WTC11 (cell line): ENCODE results near the gene FCN1. TPM values are rescaled to one million over a fixed set of nuclear protein-coding genes. Genes with fewer than 3 reads are reported as not detected.

Source experiments
- ATAC-seq: fragments of 200-7000 bp; cut with Tn5 transposase; 2 replicates; pipeline ENCODE4 v1.10.0; 2021; ENCODE audit warnings: mild to moderate bottlenecking, moderate library complexity
- CTCF ChIA-PET: fragments of 300-600 bp; sonication (Branson Sonifier 250); formaldehyde crosslinking; loops from one replicate; lab custom pipeline; 2021; ENCODE audit warnings: antibody characterized with exemption; lab: Charles Lee
- POLR2A ChIA-PET: fragments of 350-600 bp; sonication (Branson Sonifier 250); formaldehyde crosslinking; loops from one replicate; lab custom pipeline; 2021; ENCODE audit warnings: antibody characterized with exemption; lab: Charles Lee
- DNase-seq: peaks from one replicate; pipeline ENCODE4 v3.0.0; 2021; ENCODE audit warnings: low spot score
- H3K27ac Mint-ChIP-seq: 2 replicates; pipeline ENCODE4 v1.8.0; 2021; ENCODE audit warnings: mixed read lengths
- H3K27me3 Mint-ChIP-seq: 2 replicates; pipeline ENCODE4 v1.8.0; 2021; ENCODE audit warnings: low read depth, mild to moderate bottlenecking, moderate library complexity, mixed read lengths
- H3K36me3 Mint-ChIP-seq: 2 replicates; pipeline ENCODE4 v1.8.0; 2021; ENCODE audit warnings: mixed read lengths
- H3K4me1 Mint-ChIP-seq: 2 replicates; pipeline ENCODE4 v1.8.0; 2022; ENCODE audit warnings: mixed read lengths
- H3K4me3 Mint-ChIP-seq: 2 replicates; pipeline ENCODE4 v1.8.0; 2021; ENCODE audit warnings: mild to moderate bottlenecking, moderate library complexity, mixed read lengths
- H3K9me3 Mint-ChIP-seq: 2 replicates; pipeline ENCODE4 v1.8.0; 2021; ENCODE audit warnings: mixed read lengths
- AFF4 ChIP-seq: sonication (generic); formaldehyde crosslinking; IDR thresholded peaks from 2 replicates; pipeline ENCODE4 v1.8.1; 2023; ENCODE audit warnings: mild to moderate bottlenecking, missing genetic modification reagents, borderline replicate concordance
- AR ChIP-seq: fragments of 250-450 bp; sonication (Bioruptor Pico); IDR thresholded peaks from 2 replicates; pipeline ENCODE4 v1.9.0; 2021; ENCODE audit warnings: mild to moderate bottlenecking
- CDX4 ChIP-seq: fragments of 250-450 bp; sonication (Bioruptor Pico); IDR thresholded peaks from 2 replicates; pipeline ENCODE4 v1.9.0; 2021; ENCODE audit warnings: moderate library complexity, mild to moderate bottlenecking, inconsistent platforms, borderline replicate concordance
- CREB1 ChIP-seq: sonication (generic); formaldehyde crosslinking; IDR thresholded peaks from 2 replicates; pipeline ENCODE4 v1.8.0; 2023; ENCODE audit warnings: mild to moderate bottlenecking, missing genetic modification reagents
- JUN ChIP-seq: sonication (generic); formaldehyde crosslinking; IDR thresholded peaks from 2 replicates; pipeline ENCODE4 v1.8.0; 2023; ENCODE audit warnings: mild to moderate bottlenecking, missing genetic modification reagents
- KAT7 ChIP-seq: sonication (generic); formaldehyde crosslinking; IDR thresholded peaks from 2 replicates; pipeline ENCODE4 v1.8.1; 2023; ENCODE audit warnings: missing genetic modification reagents, mild to moderate bottlenecking, borderline replicate concordance
- NR3C1 ChIP-seq: sonication (generic); formaldehyde crosslinking; conservative IDR thresholded peaks from 2 replicates; pipeline ENCODE4 v1.8.1; 2023; ENCODE audit warnings: low read depth, mild to moderate bottlenecking, missing genetic modification reagents
- SMAD3 ChIP-seq: sonication (generic); formaldehyde crosslinking; IDR thresholded peaks from 2 replicates; pipeline ENCODE4 v1.8.0; 2022; ENCODE audit warnings: missing genetic modification reagents, mild to moderate bottlenecking, borderline replicate concordance
- SMAD4 ChIP-seq: sonication (generic); formaldehyde crosslinking; IDR thresholded peaks from 2 replicates; pipeline ENCODE4 v1.8.0; 2022; ENCODE audit warnings: mild to moderate bottlenecking, missing genetic modification reagents
- TCF7 ChIP-seq: sonication (generic); formaldehyde crosslinking; IDR thresholded peaks from 2 replicates; pipeline ENCODE4 v1.8.0; 2022; ENCODE audit warnings: mild to moderate bottlenecking, low read depth, missing genetic modification reagents, moderate library complexity
- TP53 ChIP-seq: sonication (generic); formaldehyde crosslinking; IDR thresholded peaks from 2 replicates; pipeline ENCODE4 v1.8.1; 2023; ENCODE audit warnings: mild to moderate bottlenecking, missing genetic modification reagents
- ZNF425 ChIP-seq: fragments of 250-450 bp; sonication (Bioruptor Pico); conservative IDR thresholded peaks from 2 replicates; pipeline ENCODE4 v1.9.0; 2021; ENCODE audit warnings: mild to moderate bottlenecking
- ZSCAN18 ChIP-seq: fragments of 250-450 bp; sonication (Bioruptor Pico); IDR thresholded peaks from 2 replicates; pipeline ENCODE4 v2.1.2; 2022; ENCODE audit warnings: mild to moderate bottlenecking, moderate library complexity
- total RNA-seq: library from RNA; stranded (reverse); gene quantifications from 3 replicates; pipeline ENCODE4 v1.2.3, GENCODE V29; 2021

FCN1 gene
- total RNA-seq, 1 experiment from 2014 or later, result not detected

GRCh38 chr9:134894136-134894860 lies 23.4 kb downstream of the FCN1 start (continued):
- no peak for TF ChIP-seq ZNF425
- TF ChIP-seq ZSCAN18 (CRISPR knock-in tag), result no peak
- TF ChIP-seq KAT7, result no peak
- no peak for TF ChIP-seq AR
- TF ChIP-seq, all 79 proteins: peak for 0

GRCh38 chr9:134892820-134893420 lies 24.8 kb downstream of the FCN1 start:
- Mint-ChIP-seq H3K9me3 (peaks cover 19% of the 10 kb centered on the region), H3K4me3 (no peak overlapping the region), H3K27ac (no peak overlapping the region)
- CTCF ChIA-PET, result no interaction called here
- ATAC-seq, result no peak
- DNase-seq, result no peak
- TF ChIP-seq TP53 (no peak), NR3C1 (CRISPR knock-in tag) (no peak), CDX4 (no peak)
- TF ChIP-seq, all 79 proteins: peak for 0
- Mint-ChIP-seq H3K27me3 (no peaks in the 10 kb centered on the region; the same call in 1 of the 2 replicates), H3K36me3 (peaks cover 10% of the 10 kb centered on the region), H3K4me1 (no peaks in the 10 kb centered on the region)
- POLR2A ChIA-PET, result no interaction called here

GRCh38 chr9:134892221-134892620 lies 25.5 kb downstream of the FCN1 start:
- H3K27ac Mint-ChIP-seq, result no peak overlapping the region
- TF ChIP-seq AR (no peak), JUN (CRISPR knock-in tag) (no peak), SMAD4 (CRISPR knock-in tag) (no peak), CREB1 (CRISPR knock-in tag) (no peak), AFF4 (no peak), TCF7 (no peak), SMAD3 (CRISPR knock-in tag) (no peak)
- CTCF ChIA-PET, result no interaction called here
- no peaks in the 10 kb centered on the region for H3K4me1 Mint-ChIP-seq
- DNase-seq (peak; percentile 4), ATAC-seq (no peak)
- H3K4me3 Mint-ChIP-seq, result no peak overlapping the region
- no peaks in the 10 kb centered on the region; the same call in 1 of the 2 replicates for H3K27me3 Mint-ChIP-seq
- H3K36me3 Mint-ChIP-seq, result peaks cover 10% of the 10 kb centered on the region
- peaks cover 19% of the 10 kb centered on the region for H3K9me3 Mint-ChIP-seq
- POLR2A ChIA-PET, result no interaction called here
